ENCODE measurements around the gene KATNB1.

Gene KATNB1, protein sequence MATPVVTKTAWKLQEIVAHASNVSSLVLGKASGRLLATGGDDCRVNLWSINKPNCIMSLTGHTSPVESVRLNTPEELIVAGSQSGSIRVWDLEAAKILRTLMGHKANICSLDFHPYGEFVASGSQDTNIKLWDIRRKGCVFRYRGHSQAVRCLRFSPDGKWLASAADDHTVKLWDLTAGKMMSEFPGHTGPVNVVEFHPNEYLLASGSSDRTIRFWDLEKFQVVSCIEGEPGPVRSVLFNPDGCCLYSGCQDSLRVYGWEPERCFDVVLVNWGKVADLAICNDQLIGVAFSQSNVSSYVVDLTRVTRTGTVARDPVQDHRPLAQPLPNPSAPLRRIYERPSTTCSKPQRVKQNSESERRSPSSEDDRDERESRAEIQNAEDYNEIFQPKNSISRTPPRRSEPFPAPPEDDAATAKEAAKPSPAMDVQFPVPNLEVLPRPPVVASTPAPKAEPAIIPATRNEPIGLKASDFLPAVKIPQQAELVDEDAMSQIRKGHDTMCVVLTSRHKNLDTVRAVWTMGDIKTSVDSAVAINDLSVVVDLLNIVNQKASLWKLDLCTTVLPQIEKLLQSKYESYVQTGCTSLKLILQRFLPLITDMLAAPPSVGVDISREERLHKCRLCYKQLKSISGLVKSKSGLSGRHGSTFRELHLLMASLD

DNA sequence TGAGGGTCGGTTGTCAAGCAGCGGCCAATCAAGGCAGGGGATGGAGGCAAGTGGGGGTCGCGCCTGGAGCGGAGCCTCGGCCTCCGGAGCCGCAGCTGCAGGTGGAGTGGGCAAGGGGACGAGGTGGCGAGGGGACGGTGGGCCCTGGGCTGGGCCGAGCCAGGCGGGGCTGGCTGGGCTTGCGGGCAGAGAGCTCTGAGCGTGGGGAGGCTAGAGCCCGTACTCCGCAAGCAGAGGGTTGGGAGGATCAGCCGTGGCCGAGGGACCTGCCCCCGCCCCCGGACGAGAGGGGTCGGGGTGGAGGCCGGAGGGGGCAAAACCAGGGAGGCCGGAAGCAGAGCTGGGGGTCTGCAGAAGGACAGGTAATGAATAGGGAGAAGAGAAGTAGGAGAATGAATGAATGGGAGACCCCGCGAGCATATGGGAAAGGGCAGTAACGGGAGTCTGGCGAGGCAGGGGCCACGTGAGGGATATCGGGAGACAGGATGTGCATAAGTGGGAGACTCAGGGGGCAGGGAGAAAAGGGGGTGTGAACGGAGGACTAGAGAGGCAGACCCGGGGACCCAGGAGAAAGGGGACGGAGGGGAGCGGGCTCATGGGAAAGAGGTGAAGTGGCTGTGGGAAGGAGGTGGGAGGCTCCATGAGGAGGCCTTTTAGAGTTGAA is at the start of gene KATNB1:
KATNB1 (plus strand) TSS at position 16 of the 664 bp plus-strand sequence. CDS start 1,474 bp downstream, outside the sequence.
- no peak for DNase-seq

DNA sequence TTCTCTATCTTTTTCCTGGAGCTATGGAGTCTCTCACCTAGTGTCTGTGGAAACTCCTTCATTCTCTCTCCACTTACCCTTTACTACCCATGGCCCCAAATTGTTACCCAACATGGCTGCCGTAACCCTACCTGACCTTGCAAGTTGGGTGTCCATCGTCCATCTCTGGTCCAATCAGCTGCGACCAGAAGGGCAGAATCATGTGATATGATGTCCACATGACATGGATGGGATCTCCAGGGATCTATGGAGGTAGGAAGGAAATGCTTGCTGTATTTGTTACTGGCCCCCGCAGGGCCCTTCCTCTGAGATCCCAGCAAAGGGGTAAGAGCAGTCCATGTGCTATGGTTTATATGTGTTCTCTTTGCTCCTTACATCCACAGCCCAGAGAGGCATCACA is 49.0 kb upstream of the KATNB1 start:
- no peak for DNase-seq

DNA sequence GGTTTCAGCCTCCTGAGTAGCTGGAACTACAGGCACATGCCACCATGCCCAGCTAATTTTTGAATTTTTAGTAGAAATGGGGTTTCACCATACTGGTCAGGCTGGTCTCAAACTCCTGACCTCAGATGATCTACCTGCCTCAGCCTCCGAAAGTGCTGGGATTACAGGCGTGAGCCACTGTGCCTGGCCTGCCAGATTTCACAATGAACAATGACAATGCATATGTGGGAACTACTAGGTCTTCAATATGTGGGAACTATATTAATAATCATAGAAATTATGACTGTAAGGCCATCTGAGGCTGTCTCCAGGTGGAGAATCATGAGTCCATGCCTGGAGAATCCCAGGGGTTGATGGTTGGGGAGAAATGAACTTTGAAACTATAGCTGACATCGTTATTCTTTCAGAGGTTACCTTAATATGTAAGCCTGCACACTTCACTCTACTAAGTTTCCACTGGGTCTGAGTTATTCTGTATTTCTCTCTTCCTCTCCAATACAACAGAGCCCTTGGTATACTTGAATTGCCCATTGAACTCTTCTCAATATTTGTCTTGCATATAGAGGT is 48.1 kb upstream of the KATNB1 start:
- no peak for DNase-seq

DNA sequence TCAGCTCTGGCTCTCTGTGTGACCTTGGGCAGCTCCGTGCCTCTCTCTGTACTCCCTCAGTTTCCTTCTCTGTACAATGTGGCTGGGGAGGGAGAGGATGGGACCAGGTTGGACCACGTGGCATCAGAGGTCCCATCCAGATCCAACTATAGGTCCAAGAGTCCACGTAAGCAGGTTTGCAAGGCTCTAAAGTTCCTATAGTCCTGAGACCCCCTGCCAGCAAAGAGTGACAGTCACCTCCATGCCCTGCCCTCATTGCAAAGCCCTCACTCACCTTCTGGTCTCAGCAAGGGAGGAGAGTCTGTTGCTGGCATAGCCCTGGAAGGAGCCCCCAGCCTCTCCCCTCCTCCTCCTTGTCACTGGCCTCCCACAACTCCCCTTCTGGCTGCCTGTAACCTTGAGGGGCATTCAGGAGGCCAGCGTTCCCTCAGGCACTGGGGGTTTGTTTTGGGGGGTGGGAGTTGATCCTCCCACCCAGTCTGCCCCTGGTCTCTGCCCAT is 47.0 kb upstream of the KATNB1 start:
- no peak for DNase-seq

DNA sequence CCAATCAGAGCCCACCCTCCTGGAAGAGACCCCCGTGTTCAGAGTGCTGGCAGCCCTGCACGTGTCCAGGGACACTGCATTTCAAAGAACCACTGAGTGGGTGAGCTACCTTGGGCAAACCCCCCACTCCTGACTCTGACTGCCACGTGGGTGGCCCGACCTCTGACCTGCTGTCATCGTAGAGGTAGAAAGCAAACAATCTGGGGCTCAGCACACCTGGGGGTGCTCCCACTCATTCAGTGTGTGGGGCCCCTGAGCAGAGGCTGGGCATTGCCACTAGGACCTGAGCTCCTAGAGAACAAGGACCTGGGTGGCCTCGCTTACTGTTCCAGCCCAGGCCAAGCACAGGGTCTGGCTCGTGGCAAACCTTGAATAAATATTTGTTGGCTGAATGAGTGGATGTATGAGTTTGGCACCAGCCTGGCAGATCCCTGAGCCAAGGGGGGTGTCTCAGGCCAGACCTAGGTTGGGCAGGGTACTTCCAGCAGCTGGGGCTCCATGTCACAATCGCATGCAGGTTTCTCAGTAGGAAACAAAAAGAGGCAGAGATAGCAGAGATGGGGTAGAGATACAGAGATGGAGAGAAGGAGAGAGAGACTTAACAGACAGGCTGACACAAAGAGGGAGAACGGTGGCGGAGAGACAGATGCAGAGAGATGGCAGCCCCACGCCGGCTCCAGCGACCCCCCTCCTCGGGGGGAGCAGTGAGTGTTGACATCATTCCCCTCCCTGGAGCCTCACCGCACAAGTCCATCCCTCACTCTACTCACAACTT is 46.4 kb upstream of the KATNB1 start:
- DNase-seq, result peak; percentile 61

DNA sequence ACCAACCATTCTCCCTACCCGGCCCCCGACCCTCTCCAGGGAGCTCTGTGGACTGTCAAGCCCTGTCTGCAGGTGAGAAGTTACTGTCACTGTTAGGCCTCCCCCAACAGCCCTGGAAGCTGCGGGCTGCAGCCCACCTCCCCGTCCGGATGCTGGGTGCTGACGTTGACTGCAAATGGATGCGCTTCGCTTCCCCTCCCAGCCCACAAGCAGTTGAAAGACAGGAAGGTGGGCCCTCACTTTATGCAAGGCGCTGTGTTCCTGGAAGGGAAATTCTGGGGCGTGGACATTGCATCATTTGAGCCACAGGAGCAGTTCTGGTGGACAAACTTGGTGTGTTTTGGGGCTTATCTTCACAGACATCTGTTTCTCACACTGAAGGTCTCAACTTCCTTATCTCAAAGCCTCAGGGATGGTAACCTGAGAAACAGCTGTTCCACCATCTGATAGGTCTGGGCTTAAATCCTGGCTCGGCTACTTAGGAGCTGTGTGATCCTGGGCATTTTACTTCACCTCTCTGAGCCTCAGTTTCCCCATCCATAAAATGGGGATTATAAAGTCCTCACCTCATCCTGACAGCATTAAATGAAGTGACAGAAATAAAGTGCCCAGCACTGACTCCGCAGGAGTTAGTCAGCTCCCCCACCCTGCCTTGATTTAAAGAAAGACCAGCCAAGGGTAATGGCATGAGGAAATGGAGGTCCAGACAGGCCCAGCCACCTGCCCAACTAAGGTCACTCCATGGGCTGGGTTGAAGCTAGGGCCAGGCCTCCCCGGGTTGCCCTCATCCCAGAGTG is 45.6 kb upstream of the KATNB1 start:
- peak; percentile 80 for DNase-seq

DNA sequence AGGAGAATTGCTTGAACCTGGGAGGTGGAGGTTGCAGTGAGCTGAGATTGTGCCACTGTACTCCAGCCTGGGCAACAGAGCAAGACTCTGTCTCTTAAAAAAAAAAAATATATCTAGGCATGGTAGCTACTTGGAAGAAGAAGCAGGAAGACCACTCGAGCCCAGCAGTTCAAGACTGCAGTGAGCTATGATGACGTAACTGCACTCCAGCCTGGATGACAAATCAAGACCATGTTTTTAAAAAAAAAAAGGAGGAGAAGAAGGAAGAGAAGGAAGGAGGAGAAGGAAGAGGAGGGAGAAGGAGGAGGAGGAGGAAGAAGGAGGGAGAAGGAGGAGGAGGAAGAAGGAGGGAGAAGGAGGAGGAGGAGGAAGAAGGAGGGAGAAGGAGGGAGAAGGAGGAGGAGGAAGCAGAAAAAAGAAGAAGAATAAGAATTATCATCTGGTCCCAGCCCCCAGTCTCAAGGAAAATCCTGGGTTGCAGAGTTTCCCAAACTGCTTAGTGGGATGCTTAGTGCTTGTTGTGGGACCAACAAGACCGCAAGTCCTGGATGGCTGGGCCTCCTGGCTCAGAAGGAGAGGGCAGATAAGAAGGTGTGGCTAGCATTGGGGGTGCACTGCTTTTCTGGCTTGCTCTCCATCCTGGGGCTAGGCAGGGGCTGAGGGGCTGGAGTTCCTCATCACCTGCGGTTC is 44.6 kb upstream of the KATNB1 start:
- DNase-seq, result no peak

DNA sequence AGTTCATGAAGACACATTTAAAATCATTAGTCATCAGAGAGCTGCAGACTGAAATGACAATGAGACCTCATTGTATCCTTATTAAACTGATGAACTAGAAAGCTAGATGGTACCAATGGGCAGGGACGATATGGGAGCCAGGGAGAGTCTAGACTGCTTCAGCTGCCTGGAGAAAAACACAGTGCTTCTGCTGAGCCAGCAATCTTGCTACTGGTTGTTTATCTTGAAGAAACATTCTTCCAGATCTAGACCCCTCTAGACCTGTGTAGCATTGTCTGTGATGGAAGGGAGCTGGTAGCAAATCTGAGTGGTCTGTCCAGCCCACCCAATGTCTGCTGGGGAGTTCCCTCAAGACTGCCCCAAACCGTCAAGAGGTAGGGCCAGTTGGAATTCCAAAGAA is 42.9 kb upstream of the KATNB1 start:
- no peak for DNase-seq

DNA sequence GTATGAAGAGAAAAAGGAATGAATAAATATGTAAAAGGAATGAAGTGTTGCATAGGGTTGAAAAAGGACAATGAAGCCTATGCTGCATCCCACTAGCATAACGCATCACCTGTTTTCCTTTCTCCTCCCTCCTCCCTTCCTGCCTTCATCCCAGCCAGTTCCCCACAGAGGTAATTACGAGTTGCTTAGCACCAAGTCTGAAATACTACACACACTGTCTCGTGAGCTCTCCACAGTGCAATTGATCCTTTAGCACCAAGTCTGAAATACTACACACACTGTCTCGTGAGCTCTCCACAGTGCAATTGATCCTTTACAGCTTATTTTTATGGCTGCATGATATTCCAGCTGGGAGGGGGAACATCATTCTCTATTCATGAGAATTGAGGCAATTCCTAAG is 42.0 kb upstream of the KATNB1 start:
- DNase-seq, result no peak

DNA sequence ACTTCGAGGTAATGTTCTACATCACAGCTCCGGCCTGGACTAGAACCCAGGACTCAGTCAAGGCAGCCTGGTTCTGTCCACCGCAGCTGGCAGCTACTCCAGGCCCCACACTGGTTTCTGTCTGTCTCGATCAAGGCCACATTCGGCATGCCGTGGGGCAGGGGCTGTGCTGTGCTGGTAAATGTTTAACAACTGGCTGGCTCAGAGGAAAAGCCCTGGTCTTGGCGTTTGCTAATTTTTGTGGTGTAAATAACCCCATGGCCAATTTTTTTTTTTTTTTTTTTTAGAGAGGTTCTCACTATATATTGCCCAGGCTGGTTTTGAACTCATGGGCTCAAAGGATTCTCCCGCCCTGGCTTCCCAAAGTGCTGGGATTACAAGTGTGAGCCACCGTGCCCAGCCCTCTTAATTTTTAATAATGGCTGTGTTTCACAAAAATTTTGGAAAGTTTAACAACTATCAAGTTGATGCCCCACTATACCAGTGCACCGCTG is 41.3 kb upstream of the KATNB1 start:
- DNase-seq, result no peak

DNA sequence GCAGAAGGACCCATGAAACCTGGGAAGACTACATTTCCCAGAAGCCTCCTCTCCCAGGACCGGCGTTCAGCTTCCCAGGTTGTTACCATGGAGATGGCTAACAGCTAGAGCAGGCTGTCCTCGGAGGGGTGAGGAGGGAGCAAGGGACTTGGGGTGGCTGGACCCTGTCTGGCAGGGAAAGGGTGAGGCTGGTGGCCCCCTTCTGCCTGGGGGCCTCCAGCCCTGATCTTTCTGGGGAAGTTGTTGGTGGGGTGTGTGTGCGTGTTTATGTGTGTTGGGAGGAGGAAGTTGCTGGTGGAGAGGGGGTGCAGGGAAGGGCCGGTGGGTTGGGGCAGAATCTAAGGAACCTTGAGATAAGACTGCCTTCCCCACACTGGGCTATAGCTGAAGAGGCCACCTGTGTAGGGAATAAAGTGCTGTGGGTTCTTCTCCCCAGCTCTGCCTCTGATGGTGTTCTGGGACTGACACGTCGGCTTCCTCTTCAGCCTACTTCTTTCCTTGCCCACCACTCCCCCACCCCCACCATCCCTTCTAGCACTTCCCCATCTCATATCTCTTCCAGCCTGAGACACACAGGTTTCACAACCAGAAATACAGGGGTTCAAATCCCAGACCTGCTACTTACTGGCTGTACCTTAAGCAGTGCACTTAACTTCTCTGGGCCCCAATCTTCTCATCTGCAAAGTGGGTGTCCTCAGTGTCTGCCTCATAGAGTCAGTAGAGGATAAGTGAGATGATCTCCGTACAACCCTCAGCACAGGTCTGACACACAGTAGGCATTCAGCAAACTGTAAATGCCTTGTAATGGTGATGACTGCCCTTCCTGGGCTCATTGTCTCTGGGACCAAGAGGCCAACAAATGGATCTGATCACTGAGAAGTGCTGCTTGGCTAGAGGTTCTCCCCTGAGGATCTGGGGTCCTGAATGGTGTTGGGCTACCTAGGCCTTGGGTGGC is 40.6 kb upstream of the KATNB1 start, which contains the start of gene DRC7:
DRC7 (plus strand) TSS at position 82 of the 955 bp plus-strand sequence. CDS start 3,144 bp downstream, outside the sequence.
- DNase-seq, result peak; percentile 58

DNA sequence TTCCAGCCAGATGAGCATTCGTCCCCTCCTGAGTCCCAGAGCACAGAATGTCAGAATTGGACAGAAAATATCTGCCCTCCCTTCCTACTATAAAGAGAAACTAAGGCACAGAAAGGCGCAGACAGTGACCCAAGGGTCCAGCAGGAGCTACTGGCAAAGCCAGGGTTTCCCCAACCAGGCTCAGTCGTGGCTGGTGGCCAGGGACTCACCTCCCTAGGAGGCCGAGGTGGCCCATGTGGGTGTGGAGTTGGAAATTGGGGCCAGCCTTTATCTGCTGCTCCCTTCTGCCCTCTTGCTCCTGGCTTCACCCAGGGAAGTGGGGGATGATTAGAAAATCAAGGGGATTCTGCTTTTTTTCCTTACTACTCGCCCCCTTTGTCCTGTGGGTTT is 39.9 kb upstream of the KATNB1 start:
- no peak for DNase-seq

DNA sequence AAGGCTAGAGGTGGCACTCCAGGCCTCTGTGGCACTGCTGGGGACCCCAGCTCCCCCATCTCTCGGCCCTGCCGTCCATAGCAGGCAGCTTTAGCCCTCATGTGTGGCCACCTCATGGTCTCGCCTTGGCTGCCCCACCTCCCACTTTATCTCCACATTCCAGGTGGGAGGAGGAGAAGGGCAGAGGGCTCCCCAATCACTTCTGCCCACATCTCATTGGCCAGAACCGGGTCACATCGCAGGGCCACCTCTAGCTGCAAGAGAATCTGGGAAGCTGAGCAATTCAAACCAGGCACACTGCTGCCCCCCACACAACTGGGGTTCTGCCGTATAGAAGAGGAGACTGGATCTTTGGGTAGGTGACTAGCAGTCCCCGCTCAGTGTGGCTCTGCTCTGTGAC is 39.3 kb upstream of the KATNB1 start:
- DNase-seq, result no peak

DNA sequence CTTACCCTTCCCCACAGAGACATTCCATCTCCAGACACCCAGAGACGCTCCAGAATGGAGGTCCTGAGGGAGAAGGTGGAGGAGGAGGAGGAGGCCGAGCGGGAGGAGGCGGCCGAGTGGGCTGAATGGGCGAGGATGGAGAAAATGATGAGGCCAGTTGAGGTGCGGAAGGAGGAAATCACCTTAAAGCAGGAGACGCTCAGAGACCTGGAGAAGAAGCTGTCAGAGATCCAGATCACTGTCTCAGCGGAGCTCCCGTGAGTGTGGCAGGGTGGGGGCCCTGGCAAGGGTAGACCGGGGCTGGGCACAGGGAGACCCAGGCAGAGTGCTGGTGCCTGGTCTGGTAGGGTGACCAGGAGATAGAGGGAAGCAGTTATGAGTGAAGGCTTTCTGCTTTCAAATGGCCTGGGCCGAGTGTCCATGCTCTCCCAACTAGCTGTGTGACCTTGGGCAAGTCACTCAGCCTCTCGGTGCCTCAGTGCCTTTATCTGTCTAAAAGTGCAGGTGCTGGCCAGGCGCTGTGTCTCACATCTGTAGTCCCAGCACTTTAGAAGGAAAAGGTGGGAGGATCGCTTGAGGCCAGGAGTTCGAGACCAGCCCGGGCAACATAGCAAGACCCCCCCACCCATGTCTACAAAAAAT is 37.6 kb upstream of the KATNB1 start:
- no peak for DNase-seq

DNA sequence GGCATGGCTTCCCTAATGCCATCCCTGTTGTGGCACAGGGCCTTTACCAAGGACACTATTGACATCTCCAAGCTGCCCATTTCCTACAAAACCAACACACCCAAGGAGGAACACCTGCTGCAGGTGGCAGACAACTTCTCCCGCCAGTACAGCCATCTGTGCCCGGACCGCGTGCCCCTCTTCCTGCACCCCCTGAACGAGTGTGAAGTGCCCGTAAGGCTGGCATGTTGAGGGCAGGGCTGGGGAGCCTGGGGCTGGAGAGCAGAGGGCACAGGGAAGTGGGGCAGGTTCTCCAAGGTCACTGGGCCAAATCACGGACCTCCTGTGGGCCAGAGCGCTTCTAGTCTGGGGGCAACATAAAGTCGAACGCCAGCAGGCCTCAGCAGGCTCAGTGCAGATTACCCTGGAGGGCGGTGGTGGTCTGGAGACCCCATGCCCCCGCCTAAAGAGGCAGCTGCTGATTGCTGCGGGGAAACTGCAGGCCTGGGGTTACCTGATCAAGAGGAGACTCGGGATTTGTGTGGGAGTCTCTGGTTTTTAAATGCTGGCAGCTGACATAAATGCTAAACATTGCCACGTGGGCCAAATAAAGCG is 36.7 kb upstream of the KATNB1 start:
- no peak for DNase-seq

DNA sequence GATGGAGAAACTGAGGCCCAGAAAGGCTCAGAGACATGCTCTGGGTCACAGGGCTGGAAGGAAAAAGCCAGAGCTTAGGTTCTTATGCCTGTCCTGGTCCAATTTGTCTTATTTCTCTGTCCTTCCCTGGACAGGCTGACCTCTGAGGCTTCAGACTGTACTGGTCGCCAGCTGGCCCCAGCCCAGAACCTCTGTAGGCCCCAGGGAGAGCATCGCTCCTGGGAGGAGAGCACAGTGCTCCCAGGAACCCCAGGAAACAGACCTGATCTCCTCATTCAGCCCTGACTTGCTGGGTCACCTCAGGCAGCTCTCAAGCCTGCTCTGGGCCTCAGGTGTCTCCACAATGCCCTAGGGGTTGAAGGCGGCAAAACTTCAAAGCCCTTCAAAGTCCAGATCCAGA is 36.1 kb upstream of the KATNB1 start:
- DNase-seq, result no peak

DNA sequence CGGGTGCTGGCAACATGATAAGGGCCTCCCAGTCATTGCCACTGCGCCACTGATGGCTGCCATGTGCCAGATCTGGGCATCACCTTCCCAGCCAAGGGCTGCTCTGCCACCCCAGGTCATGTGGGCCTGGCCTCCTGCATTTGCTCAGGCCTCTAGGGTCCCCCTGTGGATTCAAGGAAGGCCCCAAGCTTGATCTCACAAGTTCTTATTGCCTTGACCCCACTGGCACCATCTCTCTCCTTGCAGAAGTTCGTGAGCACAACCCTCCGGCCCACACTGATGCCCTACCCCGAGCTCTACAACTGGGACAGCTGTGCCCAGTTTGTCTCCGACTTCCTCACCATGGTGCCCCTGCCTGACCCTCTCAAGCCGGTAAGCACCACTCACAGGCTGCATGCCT is 35.7 kb upstream of the KATNB1 start:
- no peak for DNase-seq

DNA sequence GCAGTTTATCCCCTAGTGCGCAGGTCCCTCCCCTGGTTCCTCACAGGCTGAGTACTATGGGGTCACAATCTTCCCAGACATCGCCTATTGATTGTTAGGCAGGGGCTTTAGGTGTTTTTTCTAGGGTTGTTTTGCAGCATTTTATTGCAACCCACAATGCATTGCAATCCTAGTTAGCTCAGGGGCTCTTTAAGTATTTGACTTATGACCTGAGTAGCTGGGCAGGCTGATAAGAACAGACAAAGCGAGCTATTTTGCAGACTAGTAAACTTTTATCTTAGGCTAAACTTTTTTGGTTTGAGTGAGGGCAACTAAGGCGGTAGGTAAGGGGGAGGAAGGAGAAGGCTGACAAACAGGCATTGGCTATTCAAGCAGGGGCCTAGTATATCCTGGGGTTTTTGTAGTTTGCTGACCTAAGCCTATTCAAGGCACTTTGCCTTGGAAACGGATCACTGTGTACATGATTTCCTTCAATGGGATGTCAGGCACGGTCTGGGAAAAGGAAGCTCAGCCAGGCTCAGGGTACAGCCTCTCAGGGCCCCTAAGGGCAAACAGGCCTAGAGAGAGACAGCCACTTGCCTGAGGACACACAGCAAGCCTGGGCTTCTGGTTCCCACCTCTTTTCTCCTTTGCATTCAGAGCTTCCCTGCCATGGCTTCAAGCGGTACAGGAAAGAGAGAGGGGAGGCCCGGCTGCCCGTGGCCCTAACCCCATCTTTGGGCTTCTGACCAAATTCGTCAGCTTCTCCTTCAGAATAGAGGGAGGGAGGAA is 34.6 kb upstream of the KATNB1 start:
- no peak for DNase-seq

All from activated CD8-positive, alpha-beta memory T cell treated with anti-CD3 and anti-CD28 coated beads for 24 hours (primary cell).